PC-3 (cell line): ENCODE measurements around the gene GALNT1.

ENCODE experiments used
- EZH2phosphoT487 ChIP-seq: fragments of 300-600 bp; sonication (generic); IDR thresholded peaks from 2 replicates; pipeline ENCODE4 v1.6.1; 2018; ENCODE audit warnings: mild to moderate bottlenecking, antibody characterized with exemption, low read length, borderline replicate concordance
- TF ChIP-seq, protein P1 (sequence below): fragments of 300-600 bp; sonication (generic); conservative IDR thresholded peaks from 2 replicates; pipeline ENCODE4 v1.5.1; 2017; ENCODE audit warnings: antibody characterized with exemption, low read depth, mild to moderate bottlenecking, low read length

DNA sequence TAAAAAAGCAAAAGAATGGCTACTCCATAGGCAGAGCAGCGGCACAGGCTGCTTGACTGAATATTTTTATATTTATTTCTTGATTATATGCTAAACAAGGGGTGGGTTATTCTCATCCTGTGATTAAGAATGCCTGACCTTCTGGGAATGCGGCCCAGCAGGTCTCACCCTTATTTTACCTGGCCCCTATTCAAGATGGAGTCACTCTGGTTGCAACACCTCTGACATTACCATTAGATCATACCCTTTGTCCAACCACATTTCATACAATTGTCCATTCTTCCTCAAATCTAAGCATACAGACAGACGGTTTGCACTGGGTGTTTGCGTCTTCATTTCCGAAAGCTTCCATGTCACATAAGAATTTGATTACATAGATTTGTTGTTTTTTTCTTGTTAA, 168.2 kb downstream of the GALNT1 start:
- TF ChIP-seq, protein P1, sequence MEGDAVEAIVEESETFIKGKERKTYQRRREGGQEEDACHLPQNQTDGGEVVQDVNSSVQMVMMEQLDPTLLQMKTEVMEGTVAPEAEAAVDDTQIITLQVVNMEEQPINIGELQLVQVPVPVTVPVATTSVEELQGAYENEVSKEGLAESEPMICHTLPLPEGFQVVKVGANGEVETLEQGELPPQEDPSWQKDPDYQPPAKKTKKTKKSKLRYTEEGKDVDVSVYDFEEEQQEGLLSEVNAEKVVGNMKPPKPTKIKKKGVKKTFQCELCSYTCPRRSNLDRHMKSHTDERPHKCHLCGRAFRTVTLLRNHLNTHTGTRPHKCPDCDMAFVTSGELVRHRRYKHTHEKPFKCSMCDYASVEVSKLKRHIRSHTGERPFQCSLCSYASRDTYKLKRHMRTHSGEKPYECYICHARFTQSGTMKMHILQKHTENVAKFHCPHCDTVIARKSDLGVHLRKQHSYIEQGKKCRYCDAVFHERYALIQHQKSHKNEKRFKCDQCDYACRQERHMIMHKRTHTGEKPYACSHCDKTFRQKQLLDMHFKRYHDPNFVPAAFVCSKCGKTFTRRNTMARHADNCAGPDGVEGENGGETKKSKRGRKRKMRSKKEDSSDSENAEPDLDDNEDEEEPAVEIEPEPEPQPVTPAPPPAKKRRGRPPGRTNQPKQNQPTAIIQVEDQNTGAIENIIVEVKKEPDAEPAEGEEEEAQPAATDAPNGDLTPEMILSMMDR, result no peak
- TF ChIP-seq EZH2phosphoT487, result no peak
